ENCODE measurements around the gene ATP2B1.

ATP2B1 gene

GRCh38 chr12:89593233-89593632, 115.4 kb downstream of the ATP2B1 start:
- H3K79me1 ChIP-seq (ENCODE audit: low read length): no peaks in the 10 kb centered on the region
- H4K8ac ChIP-seq (ENCODE audit: low read depth, low read length): no peak overlapping the region
- H3K4ac ChIP-seq (ENCODE audit: low read depth, low read length): no peak overlapping the region
- H3K36me3 ChIP-seq (ENCODE audit: control insufficient read depth in 1 of 2, insufficient read depth in 2 of 2, low read length in 2 of 2): peaks cover 0 to 7% of the 10 kb centered on the region in 2 experiments
- H3K14ac ChIP-seq (ENCODE audit: low read length): no peak overlapping the region
- H3K9me3 ChIP-seq (ENCODE audit: insufficient read depth, low read depth, low read length): no peaks in the 10 kb centered on the region
- WGBS (ENCODE audit: extremely low coverage, insufficient coverage, insufficient read length): no CpG with 5 or more reads among the region's 4 CpGs
- no peak overlapping the region for H2AFZ ChIP-seq (ENCODE audit: insufficient read depth, low read length, poor library complexity)
- H3K23ac ChIP-seq (ENCODE audit: low read length): no peak overlapping the region
- no peak overlapping the region for H4K91ac ChIP-seq (ENCODE audit: low read depth, low read length)
- no peak overlapping the region for H3K18ac ChIP-seq (ENCODE audit: low read length)
- no peaks in the 10 kb centered on the region for H3K27me3 ChIP-seq (ENCODE audit: insufficient read depth, low read length)
- no peak overlapping the region for H2BK12ac ChIP-seq (ENCODE audit: low read length)
- H3K4me1 ChIP-seq (ENCODE audit: control insufficient read depth in 1 of 2, insufficient read depth in 2 of 2, low read length in 2 of 2): no peaks in the 10 kb centered on the region
- H2BK5ac ChIP-seq (ENCODE audit: low read depth, low read length, poor library complexity): no peak overlapping the region
- no peak overlapping the region for H2BK120ac ChIP-seq (ENCODE audit: insufficient read depth, low read length, poor library complexity)
- no peak overlapping the region for H2AK5ac ChIP-seq (ENCODE audit: low read length)
- no peak for DNase-seq
- no peak overlapping the region for H3K9ac ChIP-seq (ENCODE audit: low read length)
- no peak overlapping the region for H4K12ac ChIP-seq (ENCODE audit: low read depth, low read length)
- H3K79me2 ChIP-seq (ENCODE audit: control insufficient read depth, insufficient read depth, low read length, poor library complexity): no peaks in the 10 kb centered on the region
- H3K4me2 ChIP-seq (ENCODE audit: low read length): no peak overlapping the region
- no peak overlapping the region for H3K27ac ChIP-seq (ENCODE audit: low read depth, low read length)
- H3K4me3 ChIP-seq (ENCODE audit: low read depth, low read length): no peak overlapping the region

GRCh38 chr12:89589753-89590152, 118.9 kb downstream of the ATP2B1 start:
- no peak overlapping the region for H2AFZ ChIP-seq (ENCODE audit: insufficient read depth, low read length, poor library complexity)
- no peak overlapping the region for H2BK120ac ChIP-seq (ENCODE audit: insufficient read depth, low read length, poor library complexity)
- H3K4ac ChIP-seq (ENCODE audit: low read depth, low read length): no peak overlapping the region
- H3K27me3 ChIP-seq (ENCODE audit: insufficient read depth, low read length): no peaks in the 10 kb centered on the region
- no peaks in the 10 kb centered on the region for H3K79me2 ChIP-seq (ENCODE audit: control insufficient read depth, insufficient read depth, low read length, poor library complexity)
- H3K9me3 ChIP-seq (ENCODE audit: insufficient read depth, low read depth, low read length): no peaks in the 10 kb centered on the region
- no peak overlapping the region for H3K18ac ChIP-seq (ENCODE audit: low read length)
- H2BK12ac ChIP-seq (ENCODE audit: low read length): no peak overlapping the region
- H3K9ac ChIP-seq (ENCODE audit: low read length): no peak overlapping the region
- H3K27ac ChIP-seq (ENCODE audit: low read depth, low read length): no peak overlapping the region
- H4K8ac ChIP-seq (ENCODE audit: low read depth, low read length): no peak overlapping the region
- H3K23ac ChIP-seq (ENCODE audit: low read length): no peak overlapping the region
- H3K4me3 ChIP-seq (ENCODE audit: low read depth, low read length): no peak overlapping the region
- no peaks in the 10 kb centered on the region for H3K4me1 ChIP-seq (ENCODE audit: control insufficient read depth in 1 of 2, insufficient read depth in 2 of 2, low read length in 2 of 2)
- no peak overlapping the region for H4K12ac ChIP-seq (ENCODE audit: low read depth, low read length)
- no peak overlapping the region for H2BK5ac ChIP-seq (ENCODE audit: low read depth, low read length, poor library complexity)
- H3K36me3 ChIP-seq (ENCODE audit: control insufficient read depth in 1 of 2, insufficient read depth in 2 of 2, low read length in 2 of 2): peaks cover 5 to 12% of the 10 kb centered on the region in 2 experiments
- H4K91ac ChIP-seq (ENCODE audit: low read depth, low read length): no peak overlapping the region
- H3K4me2 ChIP-seq (ENCODE audit: low read length): no peak overlapping the region
- no peak overlapping the region for H2AK5ac ChIP-seq (ENCODE audit: low read length)
- no peak for DNase-seq
- no peak overlapping the region for H3K14ac ChIP-seq (ENCODE audit: low read length)
- H3K79me1 ChIP-seq (ENCODE audit: low read length): no peaks in the 10 kb centered on the region

- no peaks in the 10 kb centered on the region for H3K27me3 ChIP-seq (ENCODE audit: insufficient read depth, low read length)
- no peaks in the 10 kb centered on the region for H3K79me2 ChIP-seq (ENCODE audit: control insufficient read depth, insufficient read depth, low read length, poor library complexity)
- H3K18ac ChIP-seq (ENCODE audit: low read length): no peak overlapping the region
- no peak overlapping the region for H3K4me3 ChIP-seq (ENCODE audit: low read depth, low read length)
- DNase-seq: no peak
- no peak overlapping the region for H3K4me2 ChIP-seq (ENCODE audit: low read length)
- no CpG with 5 or more reads among the region's 2 CpGs for WGBS (ENCODE audit: extremely low coverage, insufficient coverage, insufficient read length)
- H2BK120ac ChIP-seq (ENCODE audit: insufficient read depth, low read length, poor library complexity): no peak overlapping the region
- H4K8ac ChIP-seq (ENCODE audit: low read depth, low read length): no peak overlapping the region
- H3K36me3 ChIP-seq (ENCODE audit: control insufficient read depth in 1 of 2, insufficient read depth in 2 of 2, low read length in 2 of 2): peaks cover 0 to 2% of the 10 kb centered on the region in 2 experiments
- no peak overlapping the region for H2AK5ac ChIP-seq (ENCODE audit: low read length)
- H3K14ac ChIP-seq (ENCODE audit: low read length): no peak overlapping the region
- no peaks in the 10 kb centered on the region for H3K9me3 ChIP-seq (ENCODE audit: insufficient read depth, low read depth, low read length)
- no peak overlapping the region for H4K12ac ChIP-seq (ENCODE audit: low read depth, low read length)
- peaks cover 2% of the 10 kb centered on the region for H3K79me1 ChIP-seq (ENCODE audit: low read length)
- no peak overlapping the region for H2BK5ac ChIP-seq (ENCODE audit: low read depth, low read length, poor library complexity)
- H3K4me1 ChIP-seq (ENCODE audit: control insufficient read depth in 1 of 2, insufficient read depth in 2 of 2, low read length in 2 of 2): peaks cover 0 to 3% of the 10 kb centered on the region in 2 experiments
- no peak overlapping the region for H2AFZ ChIP-seq (ENCODE audit: insufficient read depth, low read length, poor library complexity)
- H3K23ac ChIP-seq (ENCODE audit: low read length): no peak overlapping the region
- H3K4ac ChIP-seq (ENCODE audit: low read depth, low read length): no peak overlapping the region
- H4K91ac ChIP-seq (ENCODE audit: low read depth, low read length): no peak overlapping the region
- no peak overlapping the region for H3K9ac ChIP-seq (ENCODE audit: low read length)
- no peak overlapping the region for H3K27ac ChIP-seq (ENCODE audit: low read depth, low read length)
- H2BK12ac ChIP-seq (ENCODE audit: low read length): no peak overlapping the region
Observed at GRCh38 chr12:89578499-89578898, 130.1 kb downstream of the ATP2B1 start.

- Histone ChIP-seq H3K18ac (ENCODE audit: low read length) (no peak overlapping the region), H2BK12ac (ENCODE audit: low read length) (no peak overlapping the region), H3K79me1 (ENCODE audit: low read length) (peaks cover 2% of the 10 kb centered on the region), H3K14ac (ENCODE audit: low read length) (no peak overlapping the region), H4K12ac (ENCODE audit: low read depth, low read length) (no peak overlapping the region), H3K23ac (ENCODE audit: low read length) (no peak overlapping the region), H3K9me3 (ENCODE audit: insufficient read depth, low read depth, low read length) (no peaks in the 10 kb centered on the region), H4K91ac (ENCODE audit: low read depth, low read length) (no peak overlapping the region), H4K8ac (ENCODE audit: low read depth, low read length) (no peak overlapping the region), H3K4me3 (ENCODE audit: low read depth, low read length) (no peak overlapping the region), H3K79me2 (ENCODE audit: control insufficient read depth, insufficient read depth, low read length, poor library complexity) (no peaks in the 10 kb centered on the region), H3K4ac (ENCODE audit: low read depth, low read length) (no peak overlapping the region), H3K4me2 (ENCODE audit: low read length) (no peak overlapping the region), H3K36me3 (ENCODE audit: control insufficient read depth in 1 of 2, insufficient read depth in 2 of 2, low read length in 2 of 2) (no peaks in the 10 kb centered on the region), H3K27me3 (ENCODE audit: insufficient read depth, low read length) (no peaks in the 10 kb centered on the region), H2AK5ac (ENCODE audit: low read length) (no peak overlapping the region), H3K4me1 (ENCODE audit: control insufficient read depth in 1 of 2, insufficient read depth in 2 of 2, low read length in 2 of 2) (peaks cover 0 to 3% of the 10 kb centered on the region in 2 experiments), H2AFZ (ENCODE audit: insufficient read depth, low read length, poor library complexity) (no peak overlapping the region), H2BK5ac (ENCODE audit: low read depth, low read length, poor library complexity) (no peak overlapping the region), H3K9ac (ENCODE audit: low read length) (no peak overlapping the region), H2BK120ac (ENCODE audit: insufficient read depth, low read length, poor library complexity) (no peak overlapping the region), H3K27ac (ENCODE audit: low read depth, low read length) (no peak overlapping the region)
- no CpG with 5 or more reads among the region's 1 CpG for WGBS (ENCODE audit: extremely low coverage, insufficient coverage, insufficient read length)
- DNase-seq: no peak
Observed at GRCh38 chr12:89576572-89577220, 131.9 kb downstream of the ATP2B1 start.

All from trophoblast cell (in vitro differentiated cells and primary cell).